OCI-LY7 (cell line): ENCODE measurements around the gene BIRC5. TPM values are rescaled to one million over a fixed set of nuclear protein-coding genes. Genes with fewer than 3 reads are reported as not detected.

Source experiments
- BruUV-seq: library from RNA; stranded (reverse); fragments of 400-500 nt; replicated peaks from 2 replicates; lab custom pipeline; 2021; lab: Mats Ljungman, UMichigan
- CTCF ChIA-PET: fragments of 300-600 bp; sonication (Branson Sonifier 250); formaldehyde crosslinking; loops from one replicate; lab custom pipeline; 2022; ENCODE audit warnings: antibody characterized with exemption; ENCODE audit not compliant: unreplicated experiment; lab: Charles Lee
- POLR2A ChIA-PET: fragments of 300-600 bp; sonication (Branson Sonifier 250); formaldehyde crosslinking; loops from one replicate; lab custom pipeline; 2022; ENCODE audit warnings: antibody characterized with exemption; lab: Charles Lee
- DNase-seq: peaks from one replicate; pipeline ENCODE4 v3.0.0-alpha.2; 2015; ENCODE audit warnings: low spot score
- H2AFZ ChIP-seq: fragments of 200-600 bp; sonication (generic), shearing (Covaris generic); 2 replicates; pipeline ENCODE4 v1.6.1; 2014; ENCODE audit warnings: mild to moderate bottlenecking, antibody characterized with exemption, low read length, moderate library complexity
- H3K27ac ChIP-seq: fragments of 200-600 bp; sonication (generic); 2 replicates; pipeline ENCODE4 v1.5.1; 2014; ENCODE audit warnings: mixed run types, low read depth, mild to moderate bottlenecking, moderate library complexity, low read length, inconsistent platforms; ENCODE audit not compliant: poor library complexity, severe bottlenecking
- H3K36me3 ChIP-seq: fragments of 200-600 bp; sonication (generic); 2 replicates; pipeline ENCODE4 v1.6.1; 2014; ENCODE audit warnings: mild to moderate bottlenecking, antibody characterized with exemption, low read length, moderate library complexity, mixed read lengths; ENCODE audit not compliant: insufficient read depth
- H3K4me1 ChIP-seq: fragments of 200-600 bp; sonication (generic); 2 replicates; pipeline ENCODE4 v1.5.1; 2014; ENCODE audit warnings: mild to moderate bottlenecking, low read length; ENCODE audit not compliant: insufficient read depth, poor library complexity, severe bottlenecking
- H3K4me2 ChIP-seq: fragments of 200-600 bp; sonication (generic); 2 replicates; pipeline ENCODE4 v1.6.1; 2014; ENCODE audit warnings: mild to moderate bottlenecking, low read length
- H3K4me3 ChIP-seq: fragments of 200-600 bp; sonication (generic); 2 replicates; pipeline ENCODE4 v1.5.1; 2014; ENCODE audit warnings: mild to moderate bottlenecking, low read depth, low read length; ENCODE audit not compliant: poor library complexity, severe bottlenecking
- H3K79me2 ChIP-seq: fragments of 200-600 bp; sonication (generic); 2 replicates; pipeline ENCODE4 v1.6.1; 2016; ENCODE audit warnings: low read depth, mild to moderate bottlenecking, low read length, moderate library complexity, mixed read lengths; ENCODE audit not compliant: insufficient read depth
- H3K9me2 ChIP-seq: fragments of 200-600 bp; sonication (generic); 2 replicates; pipeline ENCODE4 v1.6.1; 2016; ENCODE audit warnings: mild to moderate bottlenecking, low read length, mixed read lengths; ENCODE audit not compliant: insufficient read depth
- H3K9me3 ChIP-seq: fragments of 200-600 bp; sonication (generic); 2 replicates; pipeline ENCODE4 v1.6.1; 2014; ENCODE audit warnings: mild to moderate bottlenecking, mixed run types, low read length, mixed read lengths
- H4K20me1 ChIP-seq: fragments of 200-600 bp; sonication (generic); 2 replicates; pipeline ENCODE4 v1.6.1; 2014; ENCODE audit warnings: mild to moderate bottlenecking, antibody characterized with exemption, low read length, moderate library complexity, mixed read lengths; ENCODE audit not compliant: insufficient read depth
- EZH2phosphoT487 ChIP-seq: fragments of 200-600 bp; sonication (generic); IDR thresholded peaks from 2 replicates; pipeline ENCODE4 v1.6.1; 2018; ENCODE audit warnings: low read depth, borderline replicate concordance, mild to moderate bottlenecking, mixed run types, antibody characterized with exemption, low read length, moderate library complexity, mixed read lengths
- intact Hi-C: fragments of 100-400 bp; cut with micrococcal nuclease; formaldehyde crosslinking; loops from one replicate; pipeline ENCODE4 v1.10.0; 2022; ENCODE audit not compliant: unreplicated experiment
- total RNA-seq, 2 experiments: library from RNA; depleted of rRNA in 1 of 2; stranded (reverse); fragments of >200 nt in 1 of 2; shearing (Covaris generic) in 1 of 2; gene quantifications; 2 replicates each; pipeline ENCODE4 v1.2.3, GENCODE V29; 2014 to 2022
- TF ChIP-seq, protein P1 (sequence below): fragments of 200-600 bp; sonication (generic); conservative IDR thresholded peaks from 2 replicates; pipeline ENCODE4 v1.5.1; 2014; ENCODE audit warnings: mild to moderate bottlenecking, antibody characterized with exemption, low read length, moderate library complexity, mixed read lengths

The BIRC5 gene
- total RNA-seq, 2 experiments from 2014 or later = 184 to 266 TPM

DNA sequence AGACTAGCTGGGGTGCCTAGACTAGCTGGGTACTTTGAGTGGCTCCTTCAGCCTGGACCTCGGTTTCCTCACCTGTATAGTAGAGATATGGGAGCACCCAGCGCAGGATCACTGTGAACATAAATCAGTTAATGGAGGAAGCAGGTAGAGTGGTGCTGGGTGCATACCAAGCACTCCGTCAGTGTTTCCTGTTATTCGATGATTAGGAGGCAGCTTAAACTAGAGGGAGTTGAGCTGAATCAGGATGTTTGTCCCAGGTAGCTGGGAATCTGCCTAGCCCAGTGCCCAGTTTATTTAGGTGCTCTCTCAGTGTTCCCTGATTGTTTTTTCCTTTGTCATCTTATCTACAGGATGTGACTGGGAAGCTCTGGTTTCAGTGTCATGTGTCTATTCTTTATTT, 9.0 kb downstream of the BIRC5 start:
- Histone ChIP-seq H3K9me3 (no peaks in the 10 kb centered on the region), H3K4me3 (no peak overlapping the region), H3K27ac (no peak overlapping the region), H3K4me1 (no peaks in the 10 kb centered on the region), H2AFZ (no peak overlapping the region), H3K4me2 (no peak overlapping the region), H3K9me2 (no peaks in the 10 kb centered on the region), H4K20me1 (no peaks in the 10 kb centered on the region), H3K36me3 (peaks cover 71% of the 10 kb centered on the region), H3K79me2 (peaks cover 1% of the 10 kb centered on the region; the same call in 1 of the 2 replicates)
- ChIA-PET POLR2A (interaction anchor here (1.9 kb wide), 1 partner anchor 36 kb away, joined by 4 read pairs; the partner anchor contains the start of genes AFMID and TK1), CTCF (no interaction called here)
- DNase-seq = no peak
- no TSS peak for BruUV-seq
- TF ChIP-seq EZH2phosphoT487 = no peak
- TF ChIP-seq, protein P1, sequence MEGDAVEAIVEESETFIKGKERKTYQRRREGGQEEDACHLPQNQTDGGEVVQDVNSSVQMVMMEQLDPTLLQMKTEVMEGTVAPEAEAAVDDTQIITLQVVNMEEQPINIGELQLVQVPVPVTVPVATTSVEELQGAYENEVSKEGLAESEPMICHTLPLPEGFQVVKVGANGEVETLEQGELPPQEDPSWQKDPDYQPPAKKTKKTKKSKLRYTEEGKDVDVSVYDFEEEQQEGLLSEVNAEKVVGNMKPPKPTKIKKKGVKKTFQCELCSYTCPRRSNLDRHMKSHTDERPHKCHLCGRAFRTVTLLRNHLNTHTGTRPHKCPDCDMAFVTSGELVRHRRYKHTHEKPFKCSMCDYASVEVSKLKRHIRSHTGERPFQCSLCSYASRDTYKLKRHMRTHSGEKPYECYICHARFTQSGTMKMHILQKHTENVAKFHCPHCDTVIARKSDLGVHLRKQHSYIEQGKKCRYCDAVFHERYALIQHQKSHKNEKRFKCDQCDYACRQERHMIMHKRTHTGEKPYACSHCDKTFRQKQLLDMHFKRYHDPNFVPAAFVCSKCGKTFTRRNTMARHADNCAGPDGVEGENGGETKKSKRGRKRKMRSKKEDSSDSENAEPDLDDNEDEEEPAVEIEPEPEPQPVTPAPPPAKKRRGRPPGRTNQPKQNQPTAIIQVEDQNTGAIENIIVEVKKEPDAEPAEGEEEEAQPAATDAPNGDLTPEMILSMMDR = no peak
- intact Hi-C loops = no loop called here

DNA sequence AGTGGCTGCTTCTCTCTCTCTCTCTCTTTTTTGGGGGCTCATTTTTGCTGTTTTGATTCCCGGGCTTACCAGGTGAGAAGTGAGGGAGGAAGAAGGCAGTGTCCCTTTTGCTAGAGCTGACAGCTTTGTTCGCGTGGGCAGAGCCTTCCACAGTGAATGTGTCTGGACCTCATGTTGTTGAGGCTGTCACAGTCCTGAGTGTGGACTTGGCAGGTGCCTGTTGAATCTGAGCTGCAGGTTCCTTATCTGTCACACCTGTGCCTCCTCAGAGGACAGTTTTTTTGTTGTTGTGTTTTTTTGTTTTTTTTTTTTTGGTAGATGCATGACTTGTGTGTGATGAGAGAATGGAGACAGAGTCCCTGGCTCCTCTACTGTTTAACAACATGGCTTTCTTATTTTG, 9.7 kb downstream of the BIRC5 start:
- no peak overlapping the region for H3K4me2 ChIP-seq
- no TSS peak for BruUV-seq
- no peak overlapping the region for H3K27ac ChIP-seq
- DNase-seq = no peak
- POLR2A ChIA-PET = no interaction called here
- no peak overlapping the region for H3K4me3 ChIP-seq
- H3K79me2 ChIP-seq = no peaks in the 10 kb centered on the region
- intact Hi-C loops = no loop called here
- H3K9me3 ChIP-seq = no peaks in the 10 kb centered on the region
- CTCF ChIA-PET = no interaction called here
- no peaks in the 10 kb centered on the region for H4K20me1 ChIP-seq
- TF ChIP-seq EZH2phosphoT487 = no peak
- TF ChIP-seq, protein P1 = no peak
- H3K9me2 ChIP-seq = no peaks in the 10 kb centered on the region
- no peak overlapping the region for H2AFZ ChIP-seq
- peaks cover 4% of the 10 kb centered on the region for H3K4me1 ChIP-seq
- H3K36me3 ChIP-seq = peaks cover 66% of the 10 kb centered on the region

DNA sequence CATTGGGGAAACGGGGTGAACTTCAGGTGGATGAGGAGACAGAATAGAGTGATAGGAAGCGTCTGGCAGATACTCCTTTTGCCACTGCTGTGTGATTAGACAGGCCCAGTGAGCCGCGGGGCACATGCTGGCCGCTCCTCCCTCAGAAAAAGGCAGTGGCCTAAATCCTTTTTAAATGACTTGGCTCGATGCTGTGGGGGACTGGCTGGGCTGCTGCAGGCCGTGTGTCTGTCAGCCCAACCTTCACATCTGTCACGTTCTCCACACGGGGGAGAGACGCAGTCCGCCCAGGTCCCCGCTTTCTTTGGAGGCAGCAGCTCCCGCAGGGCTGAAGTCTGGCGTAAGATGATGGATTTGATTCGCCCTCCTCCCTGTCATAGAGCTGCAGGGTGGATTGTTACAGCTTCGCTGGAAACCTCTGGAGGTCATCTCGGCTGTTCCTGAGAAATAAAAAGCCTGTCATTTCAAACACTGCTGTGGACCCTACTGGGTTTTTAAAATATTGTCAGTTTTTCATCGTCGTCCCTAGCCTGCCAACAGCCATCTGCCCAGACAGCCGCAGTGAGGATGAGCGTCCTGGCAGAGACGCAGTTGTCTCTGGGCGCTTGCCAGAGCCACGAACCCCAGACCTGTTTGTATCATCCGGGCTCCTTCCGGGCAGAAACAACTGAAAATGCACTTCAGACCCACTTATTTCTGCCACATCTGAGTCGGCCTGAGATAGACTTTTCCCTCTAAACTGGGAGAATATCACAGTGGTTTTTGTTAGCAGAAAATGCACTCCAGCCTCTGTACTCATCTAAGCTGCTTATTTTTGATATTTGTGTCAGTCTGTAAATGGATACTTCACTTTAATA, 10.4 kb downstream of the BIRC5 start:
- no TSS peak for BruUV-seq
- no peak overlapping the region for H3K4me2 ChIP-seq
- TF ChIP-seq, protein P1 = no peak
- TF ChIP-seq EZH2phosphoT487 = no peak
- no peak overlapping the region for H3K4me3 ChIP-seq
- no peak overlapping the region for H2AFZ ChIP-seq
- intact Hi-C loops = no loop called here
- no peaks in the 10 kb centered on the region for H4K20me1 ChIP-seq
- H3K9me3 ChIP-seq = no peaks in the 10 kb centered on the region
- no peaks in the 10 kb centered on the region for H3K79me2 ChIP-seq
- H3K9me2 ChIP-seq = no peaks in the 10 kb centered on the region
- H3K27ac ChIP-seq = no peak overlapping the region
- POLR2A ChIA-PET = interaction anchor here (1.9 kb wide), 1 partner anchor 10 kb away, joined by 4 read pairs; no protein-coding TSS in a partner anchor
- no peak for DNase-seq
- H3K36me3 ChIP-seq = peaks cover 59% of the 10 kb centered on the region
- CTCF ChIA-PET = no interaction called here
- H3K4me1 ChIP-seq = peaks cover 4% of the 10 kb centered on the region
